Right lobe of liver (tissue), 4 donors: ENCODE data around the gene CGB5.

Experiments
- POLR2A ChIP-seq: fragments of 450-650 bp; IDR thresholded peaks from one replicate; pipeline ENCODE4 v1.6.1; 2017; ENCODE audit warnings: antibody characterized with exemption, mild to moderate bottlenecking
- TF ChIP-seq, protein P1 (sequence below), 4 donors: fragments of 200-600 bp in 3 of 4; fragments of 450-650 bp in 1 of 4; IDR thresholded peaks; one replicate each; pipeline versions ENCODE4 v1.5.1 to v1.8.0; 2016 to 2022; ENCODE audit warnings: antibody characterized with exemption in 4 of 4, mild to moderate bottlenecking in 2 of 4
- donor health status: DM: no; HTN: no; CAD: no.
- donor health status: DM: no; HTN: no; CAD: no.
- donor health status: DM: no; HTN: yes; CAD: no.

DNA sequence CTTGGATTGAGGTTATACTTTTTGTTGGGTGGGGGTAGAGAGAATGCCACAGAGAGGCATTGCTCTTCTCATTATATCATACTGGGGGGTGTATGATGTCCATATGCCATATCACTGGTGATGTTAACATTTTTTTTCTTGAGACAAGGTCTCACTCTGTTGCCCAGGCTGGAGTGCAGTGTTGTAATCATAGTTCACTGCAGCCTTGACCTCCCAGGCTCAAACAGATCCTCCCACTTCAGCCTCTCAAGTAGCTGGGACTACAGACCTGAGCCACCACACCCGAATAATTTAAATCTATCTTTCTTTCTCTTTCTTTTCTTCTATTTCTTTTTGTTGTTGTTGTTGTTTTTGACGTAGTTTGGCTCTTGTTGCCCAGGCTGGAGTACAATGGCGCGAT lies 36.7 kb downstream of the CGB5 start:
- no peak for TF ChIP-seq POLR2A
- TF ChIP-seq, protein P1, sequence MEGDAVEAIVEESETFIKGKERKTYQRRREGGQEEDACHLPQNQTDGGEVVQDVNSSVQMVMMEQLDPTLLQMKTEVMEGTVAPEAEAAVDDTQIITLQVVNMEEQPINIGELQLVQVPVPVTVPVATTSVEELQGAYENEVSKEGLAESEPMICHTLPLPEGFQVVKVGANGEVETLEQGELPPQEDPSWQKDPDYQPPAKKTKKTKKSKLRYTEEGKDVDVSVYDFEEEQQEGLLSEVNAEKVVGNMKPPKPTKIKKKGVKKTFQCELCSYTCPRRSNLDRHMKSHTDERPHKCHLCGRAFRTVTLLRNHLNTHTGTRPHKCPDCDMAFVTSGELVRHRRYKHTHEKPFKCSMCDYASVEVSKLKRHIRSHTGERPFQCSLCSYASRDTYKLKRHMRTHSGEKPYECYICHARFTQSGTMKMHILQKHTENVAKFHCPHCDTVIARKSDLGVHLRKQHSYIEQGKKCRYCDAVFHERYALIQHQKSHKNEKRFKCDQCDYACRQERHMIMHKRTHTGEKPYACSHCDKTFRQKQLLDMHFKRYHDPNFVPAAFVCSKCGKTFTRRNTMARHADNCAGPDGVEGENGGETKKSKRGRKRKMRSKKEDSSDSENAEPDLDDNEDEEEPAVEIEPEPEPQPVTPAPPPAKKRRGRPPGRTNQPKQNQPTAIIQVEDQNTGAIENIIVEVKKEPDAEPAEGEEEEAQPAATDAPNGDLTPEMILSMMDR (IDR thresholded peaks at IDR 0.05): no peak
